Measurements from ENCODE around the gene TMEM54. TPM values are rescaled to one million over a fixed set of nuclear protein-coding genes. Genes with fewer than 3 reads are reported as not detected.

Gene TMEM54
- total RNA-seq, 1 experiment from 2014 or later: 61.5 TPM

- intact Hi-C loops (cut with micrococcal nuclease; ENCODE audit: unreplicated experiment): no loop called here
- H3K27ac ChIP-seq (ENCODE audit: low read length): no peak overlapping the region
- ATAC-seq (no peak), DNase-seq (ENCODE audit: low read depth, low spot score) (no peak)
- POLR2A ChIA-PET: no interaction called here
- CTCF ChIA-PET: no interaction called here
- no peaks in the 10 kb centered on the region for H3K9me3 ChIP-seq (ENCODE audit: control insufficient read depth, insufficient read depth, low read depth, low read length)
- BruUV-seq (replicated peaks): no TSS peak
- peaks cover 9% of the 10 kb centered on the region; the same call in 1 of the 2 replicates for H3K4me1 ChIP-seq (ENCODE audit: control insufficient read depth, insufficient read depth, low read length)
- no peaks in the 10 kb centered on the region for H3K27me3 ChIP-seq (ENCODE audit: control insufficient read depth, insufficient read depth, low read length)
- H3K4me3 ChIP-seq (ENCODE audit: low read depth in 2 of 2, low read length in 2 of 2): no peak overlapping the region
- no peaks in the 10 kb centered on the region; the same call in 1 of the 2 replicates for H3K36me3 ChIP-seq (ENCODE audit: control insufficient read depth, insufficient read depth, low read length)
- no peak for TF ChIP-seq POLR2AphosphoS5 (IDR thresholded peaks at IDR 0.05; ENCODE audit: low read depth, low read length)
- TF ChIP-seq REST (IDR thresholded peaks at IDR 0.05; ENCODE audit: insufficient read depth in 1 of 2, low read depth in 2 of 2, low read length in 1 of 2): no peak
- TF ChIP-seq SIN3A (IDR thresholded peaks at IDR 0.05; ENCODE audit: borderline replicate concordance, insufficient read depth, low read depth, low read length): no peak
- no peak for TF ChIP-seq TCF7L2 (IDR thresholded peaks at IDR 0.05; ENCODE audit: low read depth, low read length)
- no peak for TF ChIP-seq CTCF (IDR thresholded peaks at IDR 0.05)
- in situ Hi-C loops (cut with HindIII; ENCODE audit: low pct_unique_long_range_greater_than_20kb, low sequenced_read_pairs): no loop called here
Observed at GRCh38 chr1:32897082-32898049, 3.8 kb downstream of the TMEM54 start.

GRCh38 chr1:32896451-32896850, 4.7 kb downstream of the TMEM54 start:
- in situ Hi-C loops (cut with HindIII; ENCODE audit: low pct_unique_long_range_greater_than_20kb, low sequenced_read_pairs): no loop called here
- CTCF ChIA-PET: no interaction called here

More at GRCh38 chr1:32896451-32896850, 4.7 kb downstream of the TMEM54 start:
- no peaks in the 10 kb centered on the region for H3K27me3 ChIP-seq (ENCODE audit: control insufficient read depth, insufficient read depth, low read length)
- no peak for TF ChIP-seq REST (IDR thresholded peaks at IDR 0.05; ENCODE audit: insufficient read depth in 1 of 2, low read depth in 2 of 2, low read length in 1 of 2)
- TF ChIP-seq TCF7L2 (IDR thresholded peaks at IDR 0.05; ENCODE audit: low read depth, low read length): no peak
- TF ChIP-seq POLR2AphosphoS5 (IDR thresholded peaks at IDR 0.05; ENCODE audit: low read depth, low read length): no peak
- TF ChIP-seq CTCF (IDR thresholded peaks at IDR 0.05): no peak
- no peak for TF ChIP-seq SIN3A (IDR thresholded peaks at IDR 0.05; ENCODE audit: borderline replicate concordance, insufficient read depth, low read depth, low read length)
- H3K4me3 ChIP-seq (ENCODE audit: low read depth in 2 of 2, low read length in 2 of 2): no peak overlapping the region
- POLR2A ChIA-PET: no interaction called here
- H3K36me3 ChIP-seq (ENCODE audit: control insufficient read depth, insufficient read depth, low read length): no peaks in the 10 kb centered on the region; the same call in 1 of the 2 replicates
- intact Hi-C loops (cut with micrococcal nuclease; ENCODE audit: unreplicated experiment): no loop called here
- peaks cover 9% of the 10 kb centered on the region; the same call in 1 of the 2 replicates for H3K4me1 ChIP-seq (ENCODE audit: control insufficient read depth, insufficient read depth, low read length)
- no TSS peak for BruUV-seq (replicated peaks)
- H3K9me3 ChIP-seq (ENCODE audit: control insufficient read depth, insufficient read depth, low read depth, low read length): no peaks in the 10 kb centered on the region
- no peak for DNase-seq (ENCODE audit: low read depth, low spot score)
- no peak for ATAC-seq
- H3K27ac ChIP-seq (ENCODE audit: low read length): no peak overlapping the region

Measured in Panc1 (cell line).